ENCODE measurements around the gene CRHR1.

- TF ChIP-seq POLR2AphosphoS5 (IDR thresholded peaks at IDR 0.05; ENCODE audit: low read depth, low read length) = no peak
- TF ChIP-seq, protein P1, sequence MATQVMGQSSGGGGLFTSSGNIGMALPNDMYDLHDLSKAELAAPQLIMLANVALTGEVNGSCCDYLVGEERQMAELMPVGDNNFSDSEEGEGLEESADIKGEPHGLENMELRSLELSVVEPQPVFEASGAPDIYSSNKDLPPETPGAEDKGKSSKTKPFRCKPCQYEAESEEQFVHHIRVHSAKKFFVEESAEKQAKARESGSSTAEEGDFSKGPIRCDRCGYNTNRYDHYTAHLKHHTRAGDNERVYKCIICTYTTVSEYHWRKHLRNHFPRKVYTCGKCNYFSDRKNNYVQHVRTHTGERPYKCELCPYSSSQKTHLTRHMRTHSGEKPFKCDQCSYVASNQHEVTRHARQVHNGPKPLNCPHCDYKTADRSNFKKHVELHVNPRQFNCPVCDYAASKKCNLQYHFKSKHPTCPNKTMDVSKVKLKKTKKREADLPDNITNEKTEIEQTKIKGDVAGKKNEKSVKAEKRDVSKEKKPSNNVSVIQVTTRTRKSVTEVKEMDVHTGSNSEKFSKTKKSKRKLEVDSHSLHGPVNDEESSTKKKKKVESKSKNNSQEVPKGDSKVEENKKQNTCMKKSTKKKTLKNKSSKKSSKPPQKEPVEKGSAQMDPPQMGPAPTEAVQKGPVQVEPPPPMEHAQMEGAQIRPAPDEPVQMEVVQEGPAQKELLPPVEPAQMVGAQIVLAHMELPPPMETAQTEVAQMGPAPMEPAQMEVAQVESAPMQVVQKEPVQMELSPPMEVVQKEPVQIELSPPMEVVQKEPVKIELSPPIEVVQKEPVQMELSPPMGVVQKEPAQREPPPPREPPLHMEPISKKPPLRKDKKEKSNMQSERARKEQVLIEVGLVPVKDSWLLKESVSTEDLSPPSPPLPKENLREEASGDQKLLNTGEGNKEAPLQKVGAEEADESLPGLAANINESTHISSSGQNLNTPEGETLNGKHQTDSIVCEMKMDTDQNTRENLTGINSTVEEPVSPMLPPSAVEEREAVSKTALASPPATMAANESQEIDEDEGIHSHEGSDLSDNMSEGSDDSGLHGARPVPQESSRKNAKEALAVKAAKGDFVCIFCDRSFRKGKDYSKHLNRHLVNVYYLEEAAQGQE (IDR thresholded peaks at IDR 0.05; ENCODE audit: insufficient read depth in 1 of 2, low read depth in 2 of 2, low read length in 2 of 2) = no peak
Measured at GRCh38 chr17:45833920-45834319, 49.8 kb downstream of the CRHR1 start.

Measured in PFSK-1 (cell line).